ENCODE data around the gene FGF13. TPM values are rescaled to one million over a fixed set of nuclear protein-coding genes. Genes with fewer than 3 reads are reported as not detected.

Gene FGF13
- total RNA-seq, 2 experiments from 2014 or later, result not detected

GRCh38 chrX:138683600-138683999, 27.9 kb downstream of the FGF13 start:
- BruUV-seq (replicated peaks), result no TSS peak
- CTCF ChIA-PET (ENCODE audit: unreplicated experiment), result no interaction called here

GRCh38 chrX:138669693-138670092, 41.8 kb downstream of the FGF13 start:
- H2AFZ ChIP-seq (ENCODE audit: low read length), result no peak overlapping the region
- H3K9me2 ChIP-seq (ENCODE audit: insufficient read depth, low read length), result no peaks in the 10 kb centered on the region
- H3K27ac ChIP-seq (ENCODE audit: low read depth, low read length, poor library complexity, severe bottlenecking), result no peak overlapping the region
- TF ChIP-seq EZH2phosphoT487 (IDR thresholded peaks at IDR 0.05; ENCODE audit: borderline replicate concordance, low read depth, low read length) (no peak), CTCF (conservative IDR thresholded peaks at IDR 0.05; ENCODE audit: low read length) (no peak)
- POLR2A ChIA-PET, result no interaction called here
- H3K4me3 ChIP-seq (ENCODE audit: low read depth, low read length, poor library complexity, severe bottlenecking), result no peak overlapping the region
- no peaks in the 10 kb centered on the region for H3K9me3 ChIP-seq (ENCODE audit: low read length)
- DNase-seq (ENCODE audit: low spot score), result no peak
- H3K4me1 ChIP-seq (ENCODE audit: insufficient read depth, low read length, poor library complexity, severe bottlenecking), result no peaks in the 10 kb centered on the region
- H3K36me3 ChIP-seq (ENCODE audit: insufficient read depth, low read length), result no peaks in the 10 kb centered on the region
- BruUV-seq (replicated peaks), result no TSS peak
- CTCF ChIA-PET (ENCODE audit: unreplicated experiment), result no interaction called here
- no peak overlapping the region for H3K4me2 ChIP-seq (ENCODE audit: low read length)
- intact Hi-C loops (cut with micrococcal nuclease; ENCODE audit: unreplicated experiment), result no loop called here
- no peaks in the 10 kb centered on the region for H3K79me2 ChIP-seq (ENCODE audit: insufficient read depth, low read depth, low read length)
- no peaks in the 10 kb centered on the region for H4K20me1 ChIP-seq (ENCODE audit: insufficient read depth, low read length)

More at GRCh38 chrX:138683600-138683999, 27.9 kb downstream of the FGF13 start:
- Histone ChIP-seq H3K9me3 (ENCODE audit: low read length) (no peaks in the 10 kb centered on the region), H3K9me2 (ENCODE audit: insufficient read depth, low read length) (no peaks in the 10 kb centered on the region), H2AFZ (ENCODE audit: low read length) (no peak overlapping the region), H3K4me1 (ENCODE audit: insufficient read depth, low read length, poor library complexity, severe bottlenecking) (no peaks in the 10 kb centered on the region), H3K4me3 (ENCODE audit: low read depth, low read length, poor library complexity, severe bottlenecking) (no peak overlapping the region), H3K36me3 (ENCODE audit: insufficient read depth, low read length) (no peaks in the 10 kb centered on the region), H3K79me2 (ENCODE audit: insufficient read depth, low read depth, low read length) (no peaks in the 10 kb centered on the region), H4K20me1 (ENCODE audit: insufficient read depth, low read length) (no peaks in the 10 kb centered on the region), H3K27ac (ENCODE audit: low read depth, low read length, poor library complexity, severe bottlenecking) (no peak overlapping the region), H3K4me2 (ENCODE audit: low read length) (no peak overlapping the region)
- no peak for DNase-seq (ENCODE audit: low spot score)
- TF ChIP-seq CTCF (conservative IDR thresholded peaks at IDR 0.05; ENCODE audit: low read length), result no peak
- no peak for TF ChIP-seq EZH2phosphoT487 (IDR thresholded peaks at IDR 0.05; ENCODE audit: borderline replicate concordance, low read depth, low read length)
- POLR2A ChIA-PET, result no interaction called here
- intact Hi-C loops (cut with micrococcal nuclease; ENCODE audit: unreplicated experiment), result no loop called here

GRCh38 chrX:138664466-138664865, 47.1 kb downstream of the FGF13 start:
- H3K36me3 ChIP-seq (ENCODE audit: insufficient read depth, low read length), result no peaks in the 10 kb centered on the region
- no peak for DNase-seq (ENCODE audit: low spot score)
- H3K9me2 ChIP-seq (ENCODE audit: insufficient read depth, low read length), result no peaks in the 10 kb centered on the region
- CTCF ChIA-PET (ENCODE audit: unreplicated experiment), result no interaction called here
- intact Hi-C loops (cut with micrococcal nuclease; ENCODE audit: unreplicated experiment), result no loop called here
- no peak overlapping the region for H2AFZ ChIP-seq (ENCODE audit: low read length)
- H3K79me2 ChIP-seq (ENCODE audit: insufficient read depth, low read depth, low read length), result no peaks in the 10 kb centered on the region
- H3K27ac ChIP-seq (ENCODE audit: low read depth, low read length, poor library complexity, severe bottlenecking), result no peak overlapping the region
- no peak overlapping the region for H3K4me3 ChIP-seq (ENCODE audit: low read depth, low read length, poor library complexity, severe bottlenecking)
- no peak for TF ChIP-seq EZH2phosphoT487 (IDR thresholded peaks at IDR 0.05; ENCODE audit: borderline replicate concordance, low read depth, low read length)
- TF ChIP-seq CTCF (conservative IDR thresholded peaks at IDR 0.05; ENCODE audit: low read length), result no peak
- no peak overlapping the region for H3K4me2 ChIP-seq (ENCODE audit: low read length)
- no peaks in the 10 kb centered on the region for H4K20me1 ChIP-seq (ENCODE audit: insufficient read depth, low read length)
- no TSS peak for BruUV-seq (replicated peaks)
- no peaks in the 10 kb centered on the region for H3K4me1 ChIP-seq (ENCODE audit: insufficient read depth, low read length, poor library complexity, severe bottlenecking)
- POLR2A ChIA-PET, result no interaction called here
- no peaks in the 10 kb centered on the region for H3K9me3 ChIP-seq (ENCODE audit: low read length)
